Measurements from ENCODE around the gene UBAC1.
A peak's percentile ranks its signal among the peaks of the same experiment; 100 is the strongest.

UBAC1 gene

DNA sequence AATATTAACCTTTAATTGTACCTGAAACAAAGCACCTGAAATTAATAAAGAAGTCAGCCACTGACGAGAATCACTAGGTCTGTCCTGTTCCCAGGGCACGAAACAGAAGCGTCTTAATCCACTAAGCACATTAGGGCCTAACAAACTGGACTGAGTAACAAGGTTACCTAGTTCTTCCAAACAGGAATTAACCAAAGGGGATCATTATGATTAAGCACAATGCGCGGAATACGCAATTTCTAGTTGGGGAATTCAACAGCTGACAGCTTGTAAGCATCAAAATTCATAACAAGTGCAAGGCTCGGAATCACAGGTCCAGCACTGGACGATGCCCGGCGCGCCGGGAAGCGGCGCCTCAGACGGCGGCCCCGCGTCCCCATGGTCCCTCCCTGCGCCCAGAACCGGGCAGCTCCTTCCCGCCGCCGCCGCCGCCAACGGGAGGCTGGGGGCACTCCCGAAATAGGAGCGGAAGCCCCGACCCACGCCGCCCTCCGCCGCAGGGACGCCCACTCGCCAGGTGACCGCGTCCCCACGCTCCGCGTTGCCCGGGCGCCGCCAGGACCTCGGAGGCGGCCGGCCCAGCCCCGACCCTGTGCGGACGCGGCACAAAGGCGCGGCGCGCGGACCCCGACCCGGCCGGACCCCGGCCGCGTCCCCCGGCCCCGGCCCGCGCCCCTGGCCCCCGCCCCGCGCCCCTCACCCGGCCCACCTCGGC lies 54.7 kb downstream of the UBAC1 start (continued):
- TF ChIP-seq KLF8 (tag by site-specific recombination; IDR thresholded peaks at IDR 0.05) (peak; percentile 32; the same call in 1 of the 2 replicates), ZNF707 (tag by site-specific recombination; IDR thresholded peaks at IDR 0.05) (no peak), ZNF311 (tag by site-specific recombination; IDR thresholded peaks at IDR 0.05; ENCODE audit: borderline replicate concordance) (no peak), OSR2 (tag by site-specific recombination; IDR thresholded peaks at IDR 0.05) (no peak), ZFHX2 (tag by site-specific recombination; conservative IDR thresholded peaks at IDR 0.05) (peak; percentile 92), ZBTB20 (tag by site-specific recombination; IDR thresholded peaks at IDR 0.05) (peak; percentile 39; the same call in 1 of the 2 replicates), ZNF549 (tag by site-specific recombination; IDR thresholded peaks at IDR 0.05) (no peak), ZIC2 (tag by site-specific recombination; IDR thresholded peaks at IDR 0.05) (no peak), ZNF324 (tag by site-specific recombination; IDR thresholded peaks at IDR 0.05) (peak; percentile 29; the same call in 1 of the 2 replicates), ZNF114 (tag by site-specific recombination; IDR thresholded peaks at IDR 0.05) (no peak), ZNF561 (tag by site-specific recombination; IDR thresholded peaks at IDR 0.05; ENCODE audit: borderline replicate concordance) (no peak)
- TF ChIP-seq, protein P1, sequence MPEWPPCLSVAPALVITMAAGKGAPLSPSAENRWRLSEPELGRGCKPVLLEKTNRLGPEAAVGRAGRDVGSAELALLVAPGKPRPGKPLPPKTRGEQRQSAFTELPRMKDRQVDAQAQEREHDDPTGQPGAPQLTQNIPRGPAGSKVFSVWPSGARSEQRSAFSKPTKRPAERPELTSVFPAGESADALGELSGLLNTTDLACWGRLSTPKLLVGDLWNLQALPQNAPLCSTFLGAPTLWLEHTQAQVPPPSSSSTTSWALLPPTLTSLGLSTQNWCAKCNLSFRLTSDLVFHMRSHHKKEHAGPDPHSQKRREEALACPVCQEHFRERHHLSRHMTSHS (tag by site-specific recombination; IDR thresholded peaks at IDR 0.05), result no peak

DNA sequence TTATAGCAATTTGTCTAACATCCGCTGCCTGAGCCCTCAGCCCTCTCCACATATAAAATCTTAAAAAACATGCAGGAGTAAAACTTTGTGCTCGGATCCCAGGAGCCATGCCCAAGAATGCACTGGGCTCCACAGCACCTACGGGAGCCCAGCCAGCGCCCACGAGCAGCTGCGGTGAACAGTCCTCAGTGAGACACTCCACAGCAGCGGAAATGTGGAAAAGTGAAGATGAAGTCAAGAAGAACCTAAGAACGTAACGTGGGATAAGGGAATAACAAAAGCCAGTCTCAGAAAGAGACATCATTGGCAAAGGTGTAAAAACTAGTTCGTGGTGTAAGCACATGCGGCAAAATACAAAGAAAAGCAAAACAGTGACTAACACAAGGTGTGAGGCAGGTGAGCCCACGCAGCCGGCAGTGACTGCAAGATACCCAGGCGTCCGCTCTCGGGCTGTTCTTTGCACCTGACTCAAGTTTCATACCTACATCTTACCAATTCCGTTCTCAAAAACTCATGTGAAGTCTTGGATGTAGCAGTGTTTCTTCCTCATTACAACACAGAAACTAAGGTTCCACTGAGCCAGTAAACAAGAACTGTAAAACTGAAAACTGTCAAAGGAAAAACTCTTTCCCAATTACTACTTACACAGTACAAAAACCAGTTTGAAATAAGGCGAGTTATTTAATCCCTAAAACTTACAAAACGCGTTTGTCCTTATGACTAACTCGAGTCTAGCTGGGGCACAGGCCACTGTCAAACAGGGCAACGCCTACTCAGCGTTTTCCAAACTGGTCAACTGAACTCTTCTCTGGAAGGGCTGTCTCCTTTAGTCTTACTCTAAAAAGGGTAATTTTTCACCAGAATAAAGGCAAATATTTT lies 55.6 kb downstream of the UBAC1 start:
- Histone ChIP-seq H3K27ac (ENCODE audit: extremely low read depth, low read depth, low read length) (no peak overlapping the region; the same call in 1 of the 2 replicates), H3K4me1 (ENCODE audit: control insufficient read depth, insufficient read depth, low read length) (no peaks in the 10 kb centered on the region; the same call in 1 of the 2 replicates), H3K4me3 (ENCODE audit: low read depth, low read length) (peak overlapping the region; percentile 59), H3K9me3 (ENCODE audit: control insufficient read depth, insufficient read depth, low read depth, low read length) (no peaks in the 10 kb centered on the region), H3K36me3 (ENCODE audit: control insufficient read depth in 2 of 2, insufficient read depth in 1 of 2, low read length in 2 of 2) (peaks cover 5 to 28% of the 10 kb centered on the region in 2 experiments; a peak in 2 of 3 replicates)
- ChIA-PET POLR2A (no interaction called here), CTCF (interaction anchor here (0.6 to 1.5 kb wide), 5 partner anchors 28 to 378 kb away, joined by 3 to 5 read pairs (median 4); no protein-coding TSS in a partner anchor)
- TF ChIP-seq, protein P2, sequence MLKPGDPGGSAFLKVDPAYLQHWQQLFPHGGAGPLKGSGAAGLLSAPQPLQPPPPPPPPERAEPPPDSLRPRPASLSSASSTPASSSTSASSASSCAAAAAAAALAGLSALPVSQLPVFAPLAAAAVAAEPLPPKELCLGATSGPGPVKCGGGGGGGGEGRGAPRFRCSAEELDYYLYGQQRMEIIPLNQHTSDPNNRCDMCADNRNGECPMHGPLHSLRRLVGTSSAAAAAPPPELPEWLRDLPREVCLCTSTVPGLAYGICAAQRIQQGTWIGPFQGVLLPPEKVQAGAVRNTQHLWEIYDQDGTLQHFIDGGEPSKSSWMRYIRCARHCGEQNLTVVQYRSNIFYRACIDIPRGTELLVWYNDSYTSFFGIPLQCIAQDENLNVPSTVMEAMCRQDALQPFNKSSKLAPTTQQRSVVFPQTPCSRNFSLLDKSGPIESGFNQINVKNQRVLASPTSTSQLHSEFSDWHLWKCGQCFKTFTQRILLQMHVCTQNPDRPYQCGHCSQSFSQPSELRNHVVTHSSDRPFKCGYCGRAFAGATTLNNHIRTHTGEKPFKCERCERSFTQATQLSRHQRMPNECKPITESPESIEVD (tag by site-specific recombination; IDR thresholded peaks at IDR 0.05), result peak; percentile 79
- TF ChIP-seq ZNF837 (tag by site-specific recombination; IDR thresholded peaks at IDR 0.05) (no peak), ZNF776 (tag by site-specific recombination; IDR thresholded peaks at IDR 0.05; ENCODE audit: borderline replicate concordance) (no peak), ZNF621 (tag by site-specific recombination; IDR thresholded peaks at IDR 0.05) (no peak), ZNF529 (tag by site-specific recombination; IDR thresholded peaks at IDR 0.05; ENCODE audit: insufficient replicate concordance) (no peak)

DNA sequence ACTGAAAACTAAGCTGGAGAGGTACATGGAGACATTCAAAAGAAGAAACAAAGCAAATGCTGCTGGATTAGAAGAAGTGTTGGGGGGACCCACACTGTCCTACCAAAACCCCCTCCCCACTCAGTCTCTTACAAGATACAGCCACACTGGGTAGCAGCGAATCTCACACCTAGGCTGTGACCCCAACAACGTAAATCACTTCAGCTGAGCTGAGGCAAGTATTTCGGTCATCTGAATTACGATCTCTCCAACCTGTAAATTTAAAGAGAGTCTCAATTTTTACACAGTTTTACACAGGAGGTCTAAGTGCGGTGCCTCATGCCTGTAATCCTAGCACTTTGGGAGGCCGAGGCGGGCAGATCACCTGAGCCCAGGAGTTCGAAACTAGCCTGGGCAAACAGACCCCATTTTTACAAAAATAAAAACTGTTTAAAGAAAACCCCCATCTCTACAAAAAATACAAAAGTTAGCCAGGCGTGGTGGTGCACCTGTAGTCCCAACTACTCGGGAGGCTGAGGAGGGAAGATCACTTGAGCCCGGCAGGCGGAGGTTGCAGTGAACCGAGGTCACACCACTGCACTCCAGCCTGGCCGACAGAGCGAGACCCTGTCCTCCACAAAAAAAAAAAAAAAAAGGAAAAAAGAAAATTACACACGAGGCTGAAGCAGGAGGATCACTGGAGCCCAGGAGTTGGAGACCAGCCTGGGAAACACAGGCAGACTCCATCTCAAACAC lies 57.2 kb downstream of the UBAC1 start:
- POLR2A ChIA-PET, result no interaction called here
- TF ChIP-seq, protein P3, sequence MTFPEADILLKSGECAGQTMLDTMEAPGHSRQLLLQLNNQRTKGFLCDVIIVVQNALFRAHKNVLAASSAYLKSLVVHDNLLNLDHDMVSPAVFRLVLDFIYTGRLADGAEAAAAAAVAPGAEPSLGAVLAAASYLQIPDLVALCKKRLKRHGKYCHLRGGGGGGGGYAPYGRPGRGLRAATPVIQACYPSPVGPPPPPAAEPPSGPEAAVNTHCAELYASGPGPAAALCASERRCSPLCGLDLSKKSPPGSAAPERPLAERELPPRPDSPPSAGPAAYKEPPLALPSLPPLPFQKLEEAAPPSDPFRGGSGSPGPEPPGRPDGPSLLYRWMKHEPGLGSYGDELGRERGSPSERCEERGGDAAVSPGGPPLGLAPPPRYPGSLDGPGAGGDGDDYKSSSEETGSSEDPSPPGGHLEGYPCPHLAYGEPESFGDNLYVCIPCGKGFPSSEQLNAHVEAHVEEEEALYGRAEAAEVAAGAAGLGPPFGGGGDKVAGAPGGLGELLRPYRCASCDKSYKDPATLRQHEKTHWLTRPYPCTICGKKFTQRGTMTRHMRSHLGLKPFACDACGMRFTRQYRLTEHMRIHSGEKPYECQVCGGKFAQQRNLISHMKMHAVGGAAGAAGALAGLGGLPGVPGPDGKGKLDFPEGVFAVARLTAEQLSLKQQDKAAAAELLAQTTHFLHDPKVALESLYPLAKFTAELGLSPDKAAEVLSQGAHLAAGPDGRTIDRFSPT (tag by site-specific recombination; IDR thresholded peaks at IDR 0.05), result no peak
- TF ChIP-seq ZFP37 (tag by site-specific recombination; IDR thresholded peaks at IDR 0.05) (no peak), ZSCAN16 (tag by site-specific recombination; IDR thresholded peaks at IDR 0.05) (no peak), ZNF426 (tag by site-specific recombination; IDR thresholded peaks at IDR 0.05) (no peak)
- TF ChIP-seq, protein P4, sequence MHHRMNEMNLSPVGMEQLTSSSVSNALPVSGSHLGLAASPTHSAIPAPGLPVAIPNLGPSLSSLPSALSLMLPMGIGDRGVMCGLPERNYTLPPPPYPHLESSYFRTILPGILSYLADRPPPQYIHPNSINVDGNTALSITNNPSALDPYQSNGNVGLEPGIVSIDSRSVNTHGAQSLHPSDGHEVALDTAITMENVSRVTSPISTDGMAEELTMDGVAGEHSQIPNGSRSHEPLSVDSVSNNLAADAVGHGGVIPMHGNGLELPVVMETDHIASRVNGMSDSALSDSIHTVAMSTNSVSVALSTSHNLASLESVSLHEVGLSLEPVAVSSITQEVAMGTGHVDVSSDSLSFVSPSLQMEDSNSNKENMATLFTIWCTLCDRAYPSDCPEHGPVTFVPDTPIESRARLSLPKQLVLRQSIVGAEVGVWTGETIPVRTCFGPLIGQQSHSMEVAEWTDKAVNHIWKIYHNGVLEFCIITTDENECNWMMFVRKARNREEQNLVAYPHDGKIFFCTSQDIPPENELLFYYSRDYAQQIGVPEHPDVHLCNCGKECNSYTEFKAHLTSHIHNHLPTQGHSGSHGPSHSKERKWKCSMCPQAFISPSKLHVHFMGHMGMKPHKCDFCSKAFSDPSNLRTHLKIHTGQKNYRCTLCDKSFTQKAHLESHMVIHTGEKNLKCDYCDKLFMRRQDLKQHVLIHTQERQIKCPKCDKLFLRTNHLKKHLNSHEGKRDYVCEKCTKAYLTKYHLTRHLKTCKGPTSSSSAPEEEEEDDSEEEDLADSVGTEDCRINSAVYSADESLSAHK (tag by site-specific recombination; IDR thresholded peaks at IDR 0.05), result no peak

More for the DNA sequence above, 57.2 kb downstream of the UBAC1 start:
- Histone ChIP-seq H3K4me1 (ENCODE audit: control insufficient read depth, insufficient read depth, low read length) (no peaks in the 10 kb centered on the region; the same call in 1 of the 2 replicates), H3K36me3 (ENCODE audit: control insufficient read depth in 2 of 2, insufficient read depth in 1 of 2, low read length in 2 of 2) (peaks cover 0 to 12% of the 10 kb centered on the region in 2 experiments; a peak in 2 of 3 replicates), H3K27ac (ENCODE audit: extremely low read depth, low read depth, low read length) (no peak overlapping the region), H3K9me3 (ENCODE audit: control insufficient read depth, insufficient read depth, low read depth, low read length) (no peaks in the 10 kb centered on the region), H3K4me3 (ENCODE audit: low read depth, low read length) (no peak overlapping the region)
- CTCF ChIA-PET, result interaction anchor here (1.0 kb wide), 1 partner anchor 186 kb away, joined by 7 read pairs; no protein-coding TSS in a partner anchor
